Kidney (tissue), 14 donors: Measurements from ENCODE around the gene MYLK. TPM values are rescaled to one million over a fixed set of nuclear protein-coding genes. Genes with fewer than 3 reads are reported as not detected.

Source experiments
- DNase-seq, 5 donors: peaks; one replicate each; pipeline ENCODE4 v3.0.0-alpha.2; 2013 to 2020
- FAIRE-seq: peaks from 2 replicates; lab custom pipeline; 2012; peaks lifted over from hg19 to GRCh38; lab: Jason Lieb, UNC
- H3K27ac ChIP-seq, 2 donors: one replicate each; pipeline ENCODE4 v1.7.0; 2013; ENCODE audit warnings: low read depth in 2 of 2, low read length in 2 of 2, inconsistent platforms in 1 of 2
- H3K27me3 ChIP-seq: one replicate; pipeline ENCODE4 v1.7.1; 2013; ENCODE audit warnings: low read length, inconsistent platforms; ENCODE audit not compliant: control insufficient read depth, insufficient read depth
- H3K36me3 ChIP-seq, 3 donors: one replicate each; pipeline versions ENCODE4 v1.7.0 to v1.7.1; 2013; ENCODE audit warnings: low read length in 3 of 3, control low read depth in 1 of 3, inconsistent platforms in 1 of 3; ENCODE audit not compliant: insufficient read depth in 3 of 3, control insufficient read depth in 2 of 3
- H3K4me1 ChIP-seq, 3 donors: one replicate each; pipeline versions ENCODE4 v1.7.0 to v1.7.1; 2013; ENCODE audit warnings: low read length in 3 of 3, inconsistent platforms in 1 of 3, low read depth in 1 of 3; ENCODE audit not compliant: control insufficient read depth in 2 of 3, insufficient read depth in 2 of 3
- H3K4me3 ChIP-seq, 3 donors: one replicate each; pipeline versions ENCODE4 v1.7.0 to v1.8.1; 2013; ENCODE audit warnings: low read length in 3 of 3, control low read depth in 1 of 3, inconsistent platforms in 1 of 3
- H3K9ac ChIP-seq, 3 donors: one replicate each; pipeline versions ENCODE4 v1.7.0 to v1.7.1; 2013; ENCODE audit warnings: low read length in 3 of 3, control low read depth in 1 of 3, inconsistent platforms in 1 of 3
- H3K9me3 ChIP-seq, 3 donors: one replicate each; pipeline versions ENCODE4 v1.7.0 to v1.7.1; 2013; ENCODE audit warnings: low read length in 3 of 3, control low read depth in 1 of 3, inconsistent platforms in 1 of 3; ENCODE audit not compliant: control insufficient read depth in 2 of 3, insufficient read depth in 1 of 3
- CTCF ChIP-seq: IDR thresholded peaks from 3 replicates; pipeline ENCODE4 v1.5.1; 2012; ENCODE audit warnings: mild to moderate bottlenecking, moderate library complexity, borderline replicate concordance; ENCODE audit not compliant: insufficient read depth; ENCODE audit errors: extremely low read depth
- intact Hi-C: fragments of 100-400 bp; cut with DNase I; formaldehyde crosslinking; loops from one replicate; pipeline ENCODE4 v1.11.1; 2022
- polyA plus RNA-seq: library from polyadenylated mRNA; stranded (reverse); fragments of 350-450 nt; fragmentation: Illumina TruSeq; extraction: RNeasy Lipid Tissue Mini Kit (QIAGEN cat#74804); gene quantifications from one replicate; pipeline ENCODE4 v1.2.3, GENCODE V29; 2014; ENCODE audit warnings: low read depth, low replicate concordance; ENCODE audit not compliant: insufficient read depth
- total RNA-seq: library from RNA; stranded (reverse); fragmentation: NEBNext Ultra II Directional; extraction: Animal tissue kit (Norgen Biotek cat#: 25700); gene quantifications from one replicate; pipeline ENCODE4 v1.2.1, GENCODE V29; 2021
- donor health status: control.
- donor health status: control.
- donor health status: control.
- donor health status: control.
- donor health status: control.
- donor health status: DM: yes; HTN: yes; CAD: no.
- donor health status: Normal renal cell carcinoma (clear cell type).

Gene MYLK
- total and polyA plus RNA-seq, 2 donors from 2014 or later: 25.3 to 164 TPM

- Histone ChIP-seq H3K9ac (no peak overlapping the region), H3K36me3 (no peaks in the 10 kb centered on the region), H3K27me3 (no peaks in the 10 kb centered on the region), H3K27ac (no peak overlapping the region), H3K9me3 (peaks cover 0 to 5% (median 1%) of the 10 kb centered on the region in 3 donors), H3K4me3 (no peak overlapping the region), H3K4me1 (no peaks in the 10 kb centered on the region)
- TF ChIP-seq CTCF: no peak
- no peak for DNase-seq
- FAIRE-seq: no peak
- intact Hi-C loops: no loop called here
Observed at GRCh38 chr3:123837858-123838257, 46.3 kb downstream of the MYLK start.

GRCh38 chr3:123834631-123835030 is 49.5 kb downstream of the MYLK start:
- FAIRE-seq: no peak
- Histone ChIP-seq H3K4me3 (no peak overlapping the region), H3K9ac (no peak overlapping the region), H3K4me1 (peaks cover 0 to 2% (median 0%) of the 10 kb centered on the region in 3 donors), H3K27ac (no peak overlapping the region), H3K9me3 (peaks cover 0 to 4% (median 1%) of the 10 kb centered on the region in 3 donors), H3K36me3 (no peaks in the 10 kb centered on the region), H3K27me3 (no peaks in the 10 kb centered on the region)
- no peak for DNase-seq
- intact Hi-C loops: no loop called here
- no peak for TF ChIP-seq CTCF

- no peaks in the 10 kb centered on the region for H3K36me3 ChIP-seq
- intact Hi-C loops: no loop called here
- H3K27me3 ChIP-seq: no peaks in the 10 kb centered on the region
- no peak overlapping the region for H3K4me3 ChIP-seq
- FAIRE-seq (no peak), DNase-seq (no peak)
- H3K4me1 ChIP-seq: peaks cover 0 to 2% (median 0%) of the 10 kb centered on the region in 3 donors
- no peak for TF ChIP-seq CTCF
- no peak overlapping the region for H3K9ac ChIP-seq
- H3K9me3 ChIP-seq: peaks cover 0 to 6% (median 1%) of the 10 kb centered on the region in 3 donors
- H3K27ac ChIP-seq: no peak overlapping the region
Observed at GRCh38 chr3:123833398-123833785, 50.7 kb downstream of the MYLK start.
